Osteoblast (primary cell): Measurements from ENCODE around the gene CTCF. TPM values are rescaled to one million over a fixed set of nuclear protein-coding genes. Genes with fewer than 3 reads are reported as not detected.
A peak's percentile ranks its signal among the peaks of the same experiment; 100 is the strongest.

Experiments
- DNase-seq: peaks from one replicate; pipeline ENCODE4 v3.0.0; 2011; ENCODE audit warnings: low spot score, mixed read lengths; ENCODE audit not compliant: insufficient read length; ENCODE audit errors: missing footprints
- H2AFZ ChIP-seq: 2 replicates; pipeline ENCODE4 v1.6.0; 2011; ENCODE audit warnings: mild to moderate bottlenecking, low read length
- H3K27ac ChIP-seq: 2 replicates; pipeline ENCODE4 v1.5.1; 2011; ENCODE audit warnings: mild to moderate bottlenecking, low read depth, low read length, moderate library complexity
- H3K27me3 ChIP-seq: 2 replicates; pipeline ENCODE4 v1.6.0; 2012; ENCODE audit warnings: mild to moderate bottlenecking, control low read depth, inconsistent platforms, low read length, moderate library complexity; ENCODE audit not compliant: insufficient read depth
- H3K36me3 ChIP-seq: 2 replicates; pipeline ENCODE4 v1.5.1; 2011; ENCODE audit warnings: mild to moderate bottlenecking, low read length, control low read depth, moderate library complexity; ENCODE audit not compliant: insufficient read depth
- H3K4me1 ChIP-seq: 2 replicates; pipeline ENCODE4 v1.5.1; 2011; ENCODE audit warnings: mild to moderate bottlenecking, low read length, control low read depth, moderate library complexity; ENCODE audit not compliant: insufficient read depth
- H3K4me2 ChIP-seq: 2 replicates; pipeline ENCODE4 v1.6.0; 2011; ENCODE audit warnings: mild to moderate bottlenecking, low read length; ENCODE audit not compliant: insufficient read depth
- H3K4me3 ChIP-seq: fragments of 200-600 bp; sonication (generic); 3 replicates; pipeline ENCODE4 v1.5.1; 2012; ENCODE audit warnings: mild to moderate bottlenecking, low read length, inconsistent platforms; ENCODE audit not compliant: insufficient read depth
- H3K79me2 ChIP-seq: 2 replicates; pipeline ENCODE4 v1.6.0; 2012; ENCODE audit warnings: mild to moderate bottlenecking, low read length, control low read depth, inconsistent platforms; ENCODE audit not compliant: insufficient read depth
- H3K9me3 ChIP-seq: 2 replicates; pipeline ENCODE4 v1.5.1; 2011; ENCODE audit warnings: low read depth, low read length, control low read depth
- H4K20me1 ChIP-seq: 2 replicates; pipeline ENCODE4 v1.6.0; 2012; ENCODE audit warnings: mild to moderate bottlenecking, low read length, control low read depth; ENCODE audit not compliant: insufficient read depth
- total RNA-seq: library from RNA; depleted of rRNA; stranded (reverse); fragments of >200 nt; gene quantifications from 2 replicates; pipeline ENCODE4 v1.2.3, GENCODE V29; 2012
- TF ChIP-seq, protein P1 (sequence below): IDR thresholded peaks from 2 replicates; pipeline ENCODE4 v1.5.1; 2011; ENCODE audit warnings: mild to moderate bottlenecking, low read depth, low read length, moderate library complexity; ENCODE audit errors: extremely low read depth

Gene CTCF
- total RNA-seq, 1 donor: 29.3 TPM

DNA sequence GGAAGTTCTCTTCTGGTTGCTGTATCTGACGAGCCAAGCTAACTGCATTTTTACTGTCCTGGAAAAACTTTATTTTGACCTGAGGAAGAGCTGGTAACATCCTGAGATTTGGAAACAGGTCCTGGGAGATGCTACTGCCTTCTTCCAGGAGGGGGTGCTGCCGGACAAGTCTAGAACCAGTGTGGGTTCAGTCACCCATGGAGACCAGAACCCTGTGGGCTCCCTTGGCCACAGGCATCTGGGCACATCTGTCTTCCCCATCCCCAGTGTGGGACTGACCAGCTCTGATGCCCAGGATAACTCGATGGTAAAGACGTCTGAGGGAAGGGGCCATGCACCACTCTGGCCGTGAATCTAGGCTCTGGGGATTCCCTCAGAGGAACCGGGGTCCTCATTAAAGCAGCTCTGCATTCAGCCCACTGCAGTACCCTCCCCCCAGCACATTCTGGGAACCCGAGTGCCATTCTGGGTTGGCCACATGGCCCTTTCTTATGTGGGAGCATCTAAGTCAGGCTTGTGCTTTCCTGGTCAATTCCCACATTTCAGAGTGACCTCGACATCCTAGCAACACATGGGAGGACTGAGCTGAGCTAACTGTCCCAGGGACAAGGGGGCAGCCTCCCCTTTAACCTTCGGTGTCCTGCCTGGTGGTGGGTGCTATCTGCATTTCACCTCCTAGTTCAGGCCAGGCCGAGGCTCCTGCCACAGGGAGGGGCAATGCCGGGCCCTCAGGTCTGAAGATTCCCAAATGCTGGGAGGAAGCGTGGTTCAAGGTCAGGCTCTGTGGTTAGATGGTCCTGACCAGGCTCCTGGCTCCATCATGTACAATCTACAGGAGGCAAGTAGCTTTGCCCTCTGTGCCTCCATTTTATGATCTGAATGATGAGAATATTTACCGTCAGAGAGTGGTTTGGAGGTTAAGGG lies 110.7 kb downstream of the CTCF start:
- peak; percentile 96 for DNase-seq
- Histone ChIP-seq H3K27me3 (no peaks in the 10 kb centered on the region), H3K9me3 (no peaks in the 10 kb centered on the region), H4K20me1 (peaks cover 3% of the 10 kb centered on the region), H3K79me2 (no peaks in the 10 kb centered on the region), H3K27ac (no peak overlapping the region), H2AFZ (no peak overlapping the region), H3K4me1 (peaks cover 6% of the 10 kb centered on the region), H3K36me3 (peaks cover 6% of the 10 kb centered on the region), H3K4me3 (no peak overlapping the region), H3K4me2 (no peak overlapping the region)
- TF ChIP-seq, protein P1, sequence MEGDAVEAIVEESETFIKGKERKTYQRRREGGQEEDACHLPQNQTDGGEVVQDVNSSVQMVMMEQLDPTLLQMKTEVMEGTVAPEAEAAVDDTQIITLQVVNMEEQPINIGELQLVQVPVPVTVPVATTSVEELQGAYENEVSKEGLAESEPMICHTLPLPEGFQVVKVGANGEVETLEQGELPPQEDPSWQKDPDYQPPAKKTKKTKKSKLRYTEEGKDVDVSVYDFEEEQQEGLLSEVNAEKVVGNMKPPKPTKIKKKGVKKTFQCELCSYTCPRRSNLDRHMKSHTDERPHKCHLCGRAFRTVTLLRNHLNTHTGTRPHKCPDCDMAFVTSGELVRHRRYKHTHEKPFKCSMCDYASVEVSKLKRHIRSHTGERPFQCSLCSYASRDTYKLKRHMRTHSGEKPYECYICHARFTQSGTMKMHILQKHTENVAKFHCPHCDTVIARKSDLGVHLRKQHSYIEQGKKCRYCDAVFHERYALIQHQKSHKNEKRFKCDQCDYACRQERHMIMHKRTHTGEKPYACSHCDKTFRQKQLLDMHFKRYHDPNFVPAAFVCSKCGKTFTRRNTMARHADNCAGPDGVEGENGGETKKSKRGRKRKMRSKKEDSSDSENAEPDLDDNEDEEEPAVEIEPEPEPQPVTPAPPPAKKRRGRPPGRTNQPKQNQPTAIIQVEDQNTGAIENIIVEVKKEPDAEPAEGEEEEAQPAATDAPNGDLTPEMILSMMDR: peak; percentile 90

DNA sequence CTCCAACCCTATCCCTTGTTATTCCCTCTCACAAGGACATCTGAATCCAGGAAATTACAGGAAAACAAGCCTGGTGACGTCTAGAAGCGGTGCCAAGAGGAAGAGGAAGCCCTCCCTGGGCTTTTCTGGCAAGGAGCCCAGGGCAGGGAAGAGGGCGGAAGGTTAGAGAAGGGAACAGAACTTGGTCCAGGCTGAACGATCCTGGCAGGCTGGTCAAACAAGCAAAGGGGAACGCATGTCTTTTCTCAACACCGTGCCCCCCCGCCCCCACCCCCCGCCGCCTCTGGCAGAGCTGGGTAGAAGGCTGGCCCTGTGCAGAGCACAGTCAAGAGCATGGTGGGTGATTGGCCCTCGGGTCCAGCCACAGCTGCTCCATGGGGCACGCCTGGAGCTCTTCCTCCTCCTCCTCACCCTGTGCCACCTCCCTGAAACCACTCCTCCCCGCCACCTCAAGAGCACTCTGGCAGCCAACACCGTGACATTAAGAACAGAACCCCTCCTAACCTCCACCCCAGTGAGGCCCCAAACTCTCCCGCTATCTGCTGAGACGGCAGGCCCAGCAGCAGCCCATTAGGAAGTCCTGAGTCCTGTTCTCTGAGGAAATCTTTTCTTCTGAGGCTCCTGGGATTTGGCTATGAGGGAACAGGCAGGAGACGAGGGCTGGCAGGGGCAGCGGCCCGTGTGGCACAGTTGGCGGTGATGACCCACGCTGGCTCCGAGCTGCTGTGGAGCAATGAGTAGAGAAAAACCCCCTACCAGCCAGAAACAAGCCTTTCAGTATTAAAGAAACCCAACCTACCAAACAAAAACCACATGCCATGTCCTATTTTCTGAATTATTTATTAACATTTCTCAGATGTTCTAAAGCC lies 111.6 kb downstream of the CTCF start:
- Histone ChIP-seq H3K9me3 (no peaks in the 10 kb centered on the region), H3K27ac (no peak overlapping the region), H3K79me2 (no peaks in the 10 kb centered on the region), H3K4me2 (no peak overlapping the region), H3K36me3 (peaks cover 6% of the 10 kb centered on the region), H4K20me1 (peaks cover 3% of the 10 kb centered on the region), H3K4me3 (no peak overlapping the region), H3K27me3 (no peaks in the 10 kb centered on the region), H2AFZ (no peak overlapping the region), H3K4me1 (peaks cover 6% of the 10 kb centered on the region)
- TF ChIP-seq, protein P1: no peak
- peak; percentile 72 for DNase-seq

DNA sequence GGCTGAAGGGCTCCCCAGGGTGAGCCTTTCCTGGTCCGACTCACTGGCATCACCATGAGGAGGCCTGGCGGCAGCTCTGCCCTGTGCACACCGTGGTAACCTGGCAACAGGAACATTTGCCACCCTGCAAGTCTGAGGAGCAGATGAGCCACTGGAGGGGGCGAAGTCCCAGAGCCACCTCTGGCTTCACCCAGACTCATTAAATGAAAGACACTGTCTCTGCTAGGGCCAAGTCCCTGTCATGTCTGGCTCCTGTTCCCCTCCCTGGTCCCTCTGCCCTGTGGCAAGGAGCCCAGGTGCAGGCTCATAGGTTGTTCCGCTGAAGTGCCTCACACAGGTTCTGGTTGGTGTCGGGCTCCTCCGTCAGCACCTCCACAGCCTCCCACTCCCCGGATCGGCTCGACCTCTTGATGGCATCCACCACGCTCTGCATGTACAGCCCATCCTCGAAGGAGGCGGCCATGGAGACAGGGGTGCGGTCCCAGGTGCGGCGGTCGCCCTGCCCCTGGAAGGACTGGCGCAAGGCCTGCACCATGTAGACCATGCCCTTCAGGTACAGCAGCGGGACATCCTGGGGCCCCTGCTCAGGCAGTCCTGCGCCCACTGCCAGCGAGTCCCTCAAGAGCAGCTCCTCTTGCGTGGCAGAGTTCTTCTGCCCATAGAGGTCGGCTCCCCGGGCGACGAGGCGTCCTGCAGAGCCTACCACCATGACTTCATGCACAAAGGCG lies 112.7 kb downstream of the CTCF start:
- H3K27ac ChIP-seq: no peak overlapping the region
- H3K4me2 ChIP-seq: no peak overlapping the region

More for the DNA sequence above, 112.7 kb downstream of the CTCF start:
- peaks cover 6% of the 10 kb centered on the region for H3K4me1 ChIP-seq
- peak; percentile 41 for DNase-seq
- H3K79me2 ChIP-seq: no peaks in the 10 kb centered on the region
- TF ChIP-seq, protein P1: no peak
- no peaks in the 10 kb centered on the region for H3K9me3 ChIP-seq
- peaks cover 3% of the 10 kb centered on the region for H4K20me1 ChIP-seq
- no peak overlapping the region for H3K4me3 ChIP-seq
- peaks cover 6% of the 10 kb centered on the region for H3K36me3 ChIP-seq
- H2AFZ ChIP-seq: no peak overlapping the region
- H3K27me3 ChIP-seq: no peaks in the 10 kb centered on the region
